IPS-18c (cell line): ENCODE data around the gene FKBP15.
"Not testable (repeated sequence)": the region's sequence is repeated elsewhere in the genome, so short reads cannot be mapped to it uniquely, and the experiment has no call there.

Experiments
- H3K4me3 ChIP-seq: 2 replicates; pipeline ENCODE4 v1.7.0; 2013; ENCODE audit warnings: low read depth, mild to moderate bottlenecking, low read length, moderate library complexity; ENCODE audit not compliant: insufficient read depth
- H3K9me3 ChIP-seq: one replicate; pipeline ENCODE4 v1.6.1; 2013; ENCODE audit warnings: mild to moderate bottlenecking, low read length, moderate library complexity; ENCODE audit not compliant: control insufficient read depth, insufficient read depth

Gene FKBP15

DNA sequence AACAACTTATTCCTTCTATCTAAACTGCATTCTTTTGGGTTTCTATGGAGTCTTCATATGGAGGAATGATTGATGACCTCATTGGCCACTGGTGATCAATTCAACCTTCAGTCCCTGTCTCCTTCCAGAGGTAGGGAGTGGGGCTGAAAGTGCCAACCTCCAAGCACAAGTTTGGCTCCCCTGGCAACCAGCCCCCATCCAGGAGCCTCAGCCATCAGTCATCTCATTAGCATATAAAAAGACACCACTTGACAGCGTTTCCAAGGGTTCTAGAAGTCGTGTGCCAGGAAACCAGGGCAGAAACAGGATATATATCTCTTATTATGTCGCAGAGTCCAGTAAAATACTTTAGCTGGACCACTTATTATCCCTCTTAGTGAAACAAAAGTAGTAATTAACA, 60.5 kb downstream of the FKBP15 start:
- H3K4me3 ChIP-seq = no peak overlapping the region
- no peaks in the 10 kb centered on the region for H3K9me3 ChIP-seq

DNA sequence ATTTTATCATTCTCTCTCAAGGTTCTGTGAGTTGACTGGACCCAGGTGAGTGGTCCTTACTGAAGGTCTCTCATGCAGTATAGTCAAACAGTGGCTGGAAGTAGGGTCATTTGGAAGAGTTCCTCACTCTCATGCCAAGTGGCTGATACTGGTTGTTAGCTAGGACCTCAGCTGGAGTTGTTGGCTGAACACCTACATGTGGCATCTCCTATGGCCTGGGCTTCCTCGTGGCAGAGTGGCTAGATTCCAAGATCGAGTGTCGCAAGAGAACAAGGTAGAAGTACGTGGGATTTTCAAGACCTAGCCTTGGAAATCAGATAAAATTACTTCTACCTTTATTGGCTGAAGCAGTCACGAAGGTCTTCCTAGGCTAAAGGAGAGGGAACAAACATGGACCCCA, 62.6 kb downstream of the FKBP15 start:
- Histone ChIP-seq H3K4me3 (no peak overlapping the region), H3K9me3 (no peaks in the 10 kb centered on the region)

DNA sequence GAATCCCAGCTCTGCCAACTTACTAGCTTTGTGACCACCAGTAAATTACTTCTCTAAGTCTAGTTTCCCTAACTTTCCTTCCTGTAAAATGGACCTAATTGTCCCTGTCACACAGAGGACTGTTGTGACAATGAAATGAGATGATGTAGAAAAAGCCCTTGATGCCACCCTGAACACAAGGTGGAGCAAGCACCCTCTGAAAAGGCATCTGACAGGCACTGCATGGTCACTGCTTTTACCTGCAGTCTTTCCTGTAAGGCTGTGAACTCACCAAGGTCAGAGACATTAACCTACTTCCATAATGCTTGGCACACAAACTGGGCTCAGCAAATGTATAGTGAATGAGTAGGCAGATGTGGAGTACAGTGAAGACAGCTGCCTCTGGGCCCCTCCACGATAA, 64.2 kb downstream of the FKBP15 start:
- Histone ChIP-seq H3K9me3 (peaks cover 2% of the 10 kb centered on the region), H3K4me3 (no peak overlapping the region)

DNA sequence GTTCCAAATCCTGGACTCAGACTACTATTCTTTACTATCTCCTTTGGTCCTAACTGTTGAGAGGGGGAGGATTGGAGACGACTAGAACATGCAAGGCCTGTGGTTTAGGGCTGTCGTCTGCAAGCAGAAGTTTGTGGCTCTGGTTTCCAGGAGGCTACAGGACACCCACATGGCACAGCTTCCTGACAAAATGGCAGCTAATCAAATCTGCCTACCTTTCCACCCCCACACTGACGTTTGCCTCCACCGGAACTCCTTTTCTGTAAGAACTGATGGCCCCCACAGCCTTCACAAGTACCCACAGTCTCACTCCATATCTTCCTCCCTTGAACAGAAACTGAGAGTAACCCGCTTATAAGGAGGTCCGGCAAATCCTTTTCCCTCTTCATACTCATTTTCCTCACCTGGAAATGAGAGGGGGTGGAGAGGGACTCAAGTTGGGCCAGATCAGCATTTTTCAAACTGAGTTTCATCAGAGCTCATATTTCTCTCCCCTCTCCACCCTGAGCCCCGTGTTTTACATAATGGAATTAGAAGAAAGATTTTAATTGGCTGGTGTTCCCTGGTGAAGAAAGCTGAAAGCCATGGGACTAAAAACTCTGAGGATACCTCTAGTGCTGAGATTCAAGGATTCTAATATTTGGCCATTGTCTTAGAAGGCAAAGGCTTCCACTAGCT, 65.0 kb downstream of the FKBP15 start:
- no peak overlapping the region for H3K4me3 ChIP-seq
- H3K9me3 ChIP-seq = peaks cover 2% of the 10 kb centered on the region

DNA sequence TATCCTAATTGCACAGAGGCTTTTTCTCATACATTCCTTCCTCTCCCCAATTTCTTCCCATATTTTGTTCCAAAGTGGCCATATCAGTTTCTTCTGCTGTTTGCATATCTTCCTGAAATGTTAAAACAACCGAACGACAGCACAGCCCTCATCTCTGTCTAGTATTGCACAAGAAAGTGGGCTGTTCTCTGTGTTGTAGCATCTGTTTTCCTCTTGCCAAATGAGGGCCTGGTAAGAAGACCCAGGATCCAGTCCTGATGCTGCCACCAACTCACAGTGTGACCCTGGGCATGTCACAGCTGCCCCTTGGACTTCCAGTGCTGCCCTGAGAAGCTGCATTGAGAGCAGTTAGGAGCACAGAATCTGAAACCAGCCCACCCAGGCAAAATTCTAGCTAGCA, 66.1 kb downstream of the FKBP15 start:
- no peak overlapping the region for H3K4me3 ChIP-seq

DNA sequence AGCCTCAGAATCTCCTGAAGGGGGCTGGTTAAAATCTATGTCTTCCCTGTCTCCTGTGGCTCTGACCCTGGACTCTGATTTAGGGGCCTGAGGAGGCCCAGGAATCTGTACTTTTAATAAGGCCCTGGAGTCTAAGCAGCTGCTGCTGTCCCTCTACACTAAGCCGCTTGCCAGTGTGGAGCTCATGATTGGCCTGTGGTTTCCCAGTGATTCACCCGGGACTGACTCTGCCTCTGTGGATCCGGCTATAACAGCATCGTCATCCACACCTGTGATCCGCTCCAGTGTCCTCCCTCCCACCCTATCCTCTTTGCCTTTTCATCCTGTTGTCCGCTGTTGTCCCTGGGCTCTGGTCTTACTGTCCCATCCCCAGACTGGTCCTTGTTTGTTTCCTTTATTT, 66.6 kb downstream of the FKBP15 start:
- H3K9me3 ChIP-seq = peaks cover 2% of the 10 kb centered on the region
- no peak overlapping the region for H3K4me3 ChIP-seq

More for the DNA sequence above, 66.1 kb downstream of the FKBP15 start:
- peaks cover 2% of the 10 kb centered on the region for H3K9me3 ChIP-seq

DNA sequence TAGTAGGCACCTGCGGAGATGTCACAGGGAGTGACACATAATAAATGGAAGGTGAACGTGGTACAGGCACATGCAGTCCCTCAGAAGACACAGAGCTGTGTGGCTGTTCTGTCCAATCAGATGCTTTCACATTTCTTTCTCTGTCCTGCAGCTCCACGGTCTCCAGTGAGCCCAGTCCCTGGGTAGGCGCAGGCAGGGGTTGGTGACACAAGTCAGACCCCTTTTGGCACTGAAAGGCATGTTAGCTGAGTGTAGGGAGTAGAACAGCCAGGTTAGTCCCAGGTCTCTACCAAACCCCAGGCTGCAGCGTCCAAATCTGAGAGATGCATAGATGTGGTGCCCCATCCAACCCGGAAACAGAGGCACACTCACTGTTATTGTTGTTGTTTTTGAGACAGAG, 67.5 kb downstream of the FKBP15 start:
- Histone ChIP-seq H3K4me3 (no peak overlapping the region), H3K9me3 (peaks cover 2% of the 10 kb centered on the region)

DNA sequence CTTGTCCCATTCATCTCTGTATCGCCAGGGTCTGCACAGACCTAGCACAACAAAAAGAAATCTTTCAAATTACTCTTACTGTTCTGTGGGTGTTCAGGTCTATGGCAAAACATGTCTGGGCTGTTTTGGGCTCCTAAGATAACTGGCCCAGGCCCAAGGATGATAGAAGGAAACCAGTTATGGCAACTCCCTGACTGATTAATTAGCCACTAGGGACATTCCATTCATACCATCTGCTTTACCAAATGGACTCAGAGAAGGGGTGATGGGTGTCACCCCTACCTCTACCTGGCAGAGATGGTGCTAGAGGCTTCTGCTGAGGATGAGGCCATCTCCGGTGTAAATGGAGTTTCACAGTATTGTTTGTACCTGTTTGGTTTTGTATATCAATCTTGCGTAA, 68.4 kb downstream of the FKBP15 start:
- peaks cover 2% of the 10 kb centered on the region for H3K9me3 ChIP-seq
- H3K4me3 ChIP-seq = no peak overlapping the region

DNA sequence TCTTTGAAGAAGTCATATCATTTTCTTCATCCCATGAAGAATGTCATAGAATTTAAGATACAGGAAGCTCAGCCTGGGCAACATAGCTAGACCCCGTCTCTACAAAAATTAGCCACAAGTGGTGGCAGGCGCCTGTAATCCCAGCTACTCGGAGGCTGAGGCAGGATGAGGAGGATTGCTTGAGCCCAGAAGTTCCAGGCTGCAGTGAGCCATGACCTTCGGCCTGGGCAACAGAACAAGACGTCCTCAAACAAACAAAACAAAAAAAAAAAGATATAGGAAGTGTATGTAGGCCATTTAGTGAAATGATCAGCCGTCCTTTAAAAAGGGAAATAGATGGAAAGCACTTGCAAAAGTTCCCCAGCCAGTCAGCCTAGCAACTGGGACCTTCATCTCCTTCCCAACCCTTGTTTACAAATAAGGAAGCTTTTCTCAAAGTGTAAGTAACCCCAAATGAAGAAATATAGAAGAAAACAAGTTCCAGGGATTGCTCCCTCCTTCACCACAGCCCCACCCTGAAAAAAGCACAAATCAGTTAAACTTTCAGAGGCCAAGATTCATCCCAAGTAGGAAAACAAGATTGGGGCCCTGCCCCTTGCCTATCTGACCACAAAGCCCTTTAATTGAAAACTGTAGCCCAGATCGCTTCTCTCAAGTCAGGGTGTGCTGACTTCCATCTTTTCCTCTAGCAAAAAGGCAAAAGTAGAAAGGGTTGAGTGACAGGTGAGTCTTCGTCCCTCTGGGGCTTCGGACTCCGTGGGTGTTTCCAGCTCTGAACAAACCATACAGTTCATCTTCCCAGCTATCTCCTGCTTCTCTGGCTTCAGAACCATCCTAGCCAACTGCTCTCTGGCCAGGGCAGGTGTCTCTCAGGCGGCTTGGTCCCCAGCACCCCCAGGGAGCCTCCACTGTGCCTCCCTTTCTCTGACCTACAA, 69.1 kb downstream of the FKBP15 start:
- Histone ChIP-seq H3K9me3 (peaks cover 2% of the 10 kb centered on the region), H3K4me3 (peak overlapping the region; percentile 80)

DNA sequence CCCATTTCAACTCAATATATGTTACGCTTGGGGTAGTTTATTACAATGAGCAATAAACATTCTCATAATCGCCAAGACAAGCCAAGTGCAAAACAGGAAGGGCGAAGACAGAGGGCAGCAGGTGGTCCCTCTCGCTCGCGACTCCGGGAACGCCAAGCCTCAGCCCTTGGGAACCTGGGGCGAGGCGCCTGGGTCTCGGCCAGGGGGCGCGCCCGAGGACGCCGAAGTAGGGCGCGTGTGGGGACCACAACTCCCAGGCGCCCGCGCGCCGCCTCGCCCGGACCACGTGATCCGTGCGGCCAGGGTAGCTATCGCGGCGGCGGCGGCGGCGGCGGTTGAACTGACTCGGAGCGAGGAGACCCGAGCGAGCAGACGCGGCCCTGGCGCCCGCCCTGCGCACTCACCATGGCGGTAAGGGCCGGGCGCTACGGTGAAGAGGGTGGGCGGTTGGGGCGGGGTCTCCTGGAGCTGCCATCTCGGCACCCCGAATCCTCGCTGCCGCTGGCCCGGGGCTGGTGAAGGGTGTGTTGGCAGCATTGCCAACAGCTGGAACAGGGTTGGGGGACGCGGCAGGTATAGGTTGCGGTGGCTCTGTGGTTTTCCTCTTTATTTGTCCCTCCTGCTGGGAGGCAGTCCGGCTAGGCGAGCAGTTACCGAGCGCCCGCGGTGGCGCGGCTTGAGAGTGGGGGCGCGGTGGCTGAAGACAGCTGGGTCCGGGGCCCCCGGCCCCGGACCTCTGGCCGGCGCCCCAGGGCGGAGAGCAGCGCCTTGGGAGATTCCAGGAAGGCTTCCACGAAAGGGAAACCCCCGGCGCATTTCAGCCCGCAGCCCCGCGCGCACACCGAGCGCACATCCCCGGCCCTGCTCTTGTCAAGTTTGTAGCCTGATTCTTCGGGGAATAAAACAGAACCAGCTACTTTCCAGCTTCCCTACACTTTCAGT, 70.1 kb downstream of the FKBP15 start, which contains the start of gene SLC31A2:
Gene SLC31A2, plus strand, starts transcription at position 338 of the 942 bp plus-strand sequence. Its CDS starts 68 bp downstream, at position 406.
- H3K4me3 ChIP-seq = peak within 1 kb of the TSS; percentile 80
- peaks cover 2% of the 10 kb centered on the region for H3K9me3 ChIP-seq

DNA sequence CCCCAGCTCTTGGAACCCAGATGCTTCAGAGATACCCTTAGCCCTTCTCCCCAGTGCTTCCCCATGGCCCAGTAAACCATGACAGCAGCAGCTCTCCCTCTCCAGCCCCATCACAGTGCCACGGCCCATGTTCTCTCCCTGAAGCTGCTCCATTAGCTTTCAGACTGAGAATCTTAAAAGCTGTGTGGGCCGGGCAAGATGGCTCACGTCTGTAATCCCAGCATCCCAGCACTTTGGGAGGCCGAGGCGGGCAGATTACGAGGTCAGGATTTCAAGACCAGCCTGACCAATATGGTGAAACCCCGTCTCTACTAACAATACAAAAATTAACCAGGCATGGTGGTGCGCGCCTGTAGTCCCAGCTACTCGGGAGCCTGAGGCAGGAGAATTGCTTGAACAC, 71.5 kb downstream of the FKBP15 start:
- H3K9me3 ChIP-seq, H3K4me3 ChIP-seq: not testable (repeated sequence)

DNA sequence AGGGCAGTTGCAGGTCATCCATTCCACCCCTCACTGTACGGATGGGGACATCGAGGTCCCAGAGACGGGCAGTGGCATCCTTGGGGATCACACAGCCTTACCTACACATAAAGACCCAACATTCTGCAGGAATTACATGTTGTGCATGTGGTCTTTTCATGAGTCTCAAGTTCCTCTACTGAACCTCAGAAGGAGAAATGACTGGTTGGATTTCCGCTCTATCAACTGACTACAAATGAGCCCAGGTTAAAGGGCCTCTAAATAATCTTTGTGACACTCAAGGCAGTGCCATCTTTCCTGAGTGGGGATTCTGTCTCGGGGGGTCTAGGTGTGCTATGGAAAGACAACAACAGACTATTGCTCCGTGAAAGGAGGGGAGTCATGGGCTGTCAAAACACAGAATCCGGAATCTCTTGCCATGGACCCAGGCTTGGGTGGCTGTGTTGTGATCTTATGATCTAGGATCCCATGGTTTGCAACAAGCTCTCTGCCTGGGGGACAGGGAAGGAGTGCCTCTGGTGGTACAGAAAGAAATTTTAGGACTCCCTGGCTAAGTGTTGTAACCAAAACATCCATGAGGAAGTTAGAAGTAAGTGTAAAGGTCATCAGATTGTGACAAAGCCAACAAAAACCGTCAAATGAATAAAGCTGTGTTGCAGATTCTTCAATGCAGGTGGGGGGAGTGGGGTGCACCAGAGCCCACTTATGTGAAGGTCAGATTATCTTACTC, 72.1 kb downstream of the FKBP15 start:
- Histone ChIP-seq H3K9me3 (peaks cover 2% of the 10 kb centered on the region), H3K4me3 (no peak overlapping the region)

DNA sequence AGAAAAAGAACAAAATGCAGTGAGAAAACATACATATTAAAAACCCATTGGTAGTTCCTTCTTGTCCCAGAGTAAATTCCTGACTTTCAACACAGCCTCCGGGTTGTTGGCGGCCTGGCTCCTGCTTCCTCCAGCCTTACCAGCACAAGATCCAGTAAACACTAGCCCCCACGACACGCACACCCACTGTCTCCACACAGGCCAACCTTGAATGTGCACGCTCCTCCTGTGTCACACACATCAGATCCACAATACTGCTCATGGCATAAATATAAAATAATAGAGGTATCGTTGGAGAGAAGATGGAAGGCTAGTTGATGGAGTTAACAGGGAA, 72.7 kb downstream of the FKBP15 start:
- H3K9me3 ChIP-seq = peaks cover 2% of the 10 kb centered on the region
- no peak overlapping the region for H3K4me3 ChIP-seq

DNA sequence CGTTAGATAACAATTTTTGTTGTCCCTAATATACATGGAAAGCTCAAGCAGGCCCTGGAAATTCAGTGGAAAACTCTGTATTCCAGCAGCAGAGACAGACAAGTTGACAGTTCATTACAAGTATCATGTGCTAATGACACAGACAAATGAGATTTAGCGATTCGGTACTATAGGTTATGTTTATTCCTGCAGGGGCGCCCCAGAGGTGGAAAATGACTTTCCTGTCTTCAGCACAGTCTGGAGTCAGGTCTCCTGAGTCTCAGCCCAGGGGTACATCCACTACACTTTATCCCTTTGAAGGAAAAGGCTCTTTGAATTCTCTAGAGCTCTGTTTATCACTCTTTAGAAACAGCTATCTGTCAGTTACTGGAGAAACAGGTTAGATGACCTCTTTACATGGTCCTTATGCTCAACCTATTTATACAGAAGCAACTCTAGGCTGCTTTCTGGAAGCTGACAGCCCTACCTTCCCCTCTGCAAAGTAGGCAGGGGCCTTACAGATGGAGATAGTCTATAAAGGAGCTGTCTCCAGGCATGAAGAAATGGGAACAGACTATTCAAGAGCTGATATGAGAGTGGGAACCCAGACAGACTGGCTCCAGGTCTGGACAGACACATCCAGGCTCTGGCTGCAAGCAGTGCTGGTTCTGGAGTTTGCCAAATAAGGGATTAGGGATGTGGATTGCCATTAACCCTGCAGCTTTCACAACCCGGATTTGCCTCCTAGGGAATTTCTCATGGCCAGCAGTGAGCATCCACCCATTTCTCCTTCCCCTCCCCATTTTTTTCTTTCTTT, 77.4 kb downstream of the FKBP15 start:
- no peak overlapping the region for H3K4me3 ChIP-seq

DNA sequence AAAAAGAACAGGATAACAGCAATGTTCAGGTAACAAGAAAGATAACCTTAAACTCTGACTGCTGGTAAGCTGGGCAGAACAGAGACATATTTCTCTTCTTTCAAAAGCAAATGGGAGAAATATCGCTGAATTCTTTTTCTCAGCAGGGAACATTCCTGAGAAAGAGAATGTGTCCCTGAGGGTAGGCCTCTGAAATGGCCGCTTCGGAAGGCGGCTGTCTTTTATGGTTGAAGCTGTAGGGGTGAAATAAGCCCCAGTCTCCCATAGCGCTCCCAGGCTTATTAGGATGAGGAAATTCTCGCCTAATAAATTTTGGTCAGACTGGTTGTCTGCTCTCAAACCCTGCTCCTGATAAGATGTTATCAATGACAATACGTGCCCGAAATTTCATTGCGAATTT, 80.2 kb downstream of the FKBP15 start:
- not testable (repeated sequence) for H3K4me3 ChIP-seq, H3K9me3 ChIP-seq

More for the DNA sequence above, 77.4 kb downstream of the FKBP15 start:
- H3K9me3 ChIP-seq = no peaks in the 10 kb centered on the region

DNA sequence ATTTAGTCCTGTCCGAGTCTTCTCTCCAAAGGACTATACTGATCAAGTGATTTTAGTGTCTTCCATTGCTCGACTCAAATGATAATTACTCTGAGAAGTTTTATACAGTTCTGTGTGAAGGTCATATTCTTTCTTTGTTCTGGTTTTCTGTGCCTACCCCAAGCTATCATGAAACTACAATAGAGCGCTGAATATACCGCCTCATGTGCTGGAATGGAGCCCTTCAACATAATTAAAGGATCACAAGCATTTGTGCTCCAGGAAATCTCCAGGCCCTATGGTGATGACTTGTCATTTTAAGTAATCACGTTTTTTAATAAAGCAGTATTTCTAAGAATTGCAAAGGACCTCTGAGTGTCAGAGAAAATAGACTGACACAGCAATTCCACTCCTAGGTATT, 81.1 kb downstream of the FKBP15 start:
- Histone ChIP-seq H3K4me3 (no peak overlapping the region), H3K9me3 (no peaks in the 10 kb centered on the region)
